HUES64 (cell line): Measurements from ENCODE around the gene NEUROD2.
A peak's percentile ranks its signal among the peaks of the same experiment; 100 is the strongest.
"Not testable (repeated sequence)": the region's sequence is repeated elsewhere in the genome, so short reads cannot be mapped to it uniquely, and the experiment has no call there.

Source experiments
- H3K27ac ChIP-seq: 2 replicates; pipeline ENCODE4 v1.7.0; 2013; ENCODE audit warnings: low read depth, low read length, inconsistent platforms
- H3K27me3 ChIP-seq: 2 replicates; pipeline ENCODE4 v1.6.1; 2013; ENCODE audit warnings: mild to moderate bottlenecking, low read length; ENCODE audit not compliant: insufficient read depth
- H3K36me3 ChIP-seq: 2 replicates; pipeline ENCODE4 v1.6.1; 2013; ENCODE audit warnings: mild to moderate bottlenecking, low read length; ENCODE audit not compliant: insufficient read depth
- H3K4me1 ChIP-seq: 2 replicates; pipeline ENCODE4 v1.6.1; 2013; ENCODE audit warnings: mild to moderate bottlenecking, low read length, moderate library complexity; ENCODE audit not compliant: insufficient read depth
- H3K4me3 ChIP-seq: 2 replicates; pipeline ENCODE4 v1.5.1; 2013; ENCODE audit warnings: mild to moderate bottlenecking, low read length, moderate library complexity
- H3K9ac ChIP-seq: 2 replicates; pipeline ENCODE4 v1.6.1; 2013; ENCODE audit warnings: mild to moderate bottlenecking, low read depth, low read length
- H3K9me3 ChIP-seq: 2 replicates; pipeline ENCODE4 v1.6.1; 2013; ENCODE audit warnings: low read depth, low read length; ENCODE audit not compliant: insufficient read depth
- WGBS: fragments of 150-250, 120-280 bp; methylation state at CpG from one replicate; pipeline ENCODE4 v1.1.7; 2013; ENCODE audit warnings: missing lambda C conversion rate; 5-methylcytosine and 5-hydroxymethylcytosine counted together

The NEUROD2 gene

GRCh38 chr17:39590180-39590579 lies 17.5 kb downstream of the NEUROD2 start:
- H3K36me3 ChIP-seq = not testable (repeated sequence)
- WGBS = 48% methylated on average over 2 of the region's 2 CpGs
- H3K27me3 ChIP-seq = peaks cover 41% of the 10 kb centered on the region

GRCh38 chr17:39582658-39583057 lies 25.1 kb downstream of the NEUROD2 start:
- no peaks in the 10 kb centered on the region for H3K36me3 ChIP-seq

More at GRCh38 chr17:39590180-39590579, 17.5 kb downstream of the NEUROD2 start:
- not testable (repeated sequence) for H3K4me1 ChIP-seq, H3K9me3 ChIP-seq, H3K27ac ChIP-seq, H3K4me3 ChIP-seq, H3K9ac ChIP-seq

GRCh38 chr17:39581759-39582085 lies 26.0 kb downstream of the NEUROD2 start:
- Histone ChIP-seq H3K27me3 (no peaks in the 10 kb centered on the region), H3K36me3 (no peaks in the 10 kb centered on the region), H3K4me3 (no peak overlapping the region), H3K9me3 (no peaks in the 10 kb centered on the region), H3K9ac (no peak overlapping the region), H3K4me1 (peaks cover 27% of the 10 kb centered on the region), H3K27ac (no peak overlapping the region)
- WGBS = 92% methylated on average over 4 of the region's 4 CpGs

More at GRCh38 chr17:39582658-39583057, 25.1 kb downstream of the NEUROD2 start:
- Histone ChIP-seq H3K27ac (no peak overlapping the region), H3K4me1 (peaks cover 27% of the 10 kb centered on the region), H3K9ac (no peak overlapping the region), H3K4me3 (no peak overlapping the region), H3K27me3 (no peaks in the 10 kb centered on the region), H3K9me3 (no peaks in the 10 kb centered on the region)
- 0% methylated on average over 1 of the region's 2 CpGs for WGBS

- H3K4me3 ChIP-seq = no peak overlapping the region
- H3K4me1 ChIP-seq = peaks cover 27% of the 10 kb centered on the region
- no peaks in the 10 kb centered on the region for H3K36me3 ChIP-seq
- H3K27ac ChIP-seq = no peak overlapping the region
- H3K9ac ChIP-seq = no peak overlapping the region
- no peaks in the 10 kb centered on the region for H3K9me3 ChIP-seq
- no peaks in the 10 kb centered on the region for H3K27me3 ChIP-seq
- 91% methylated on average over 20 of the region's 20 CpGs for WGBS
Measured at GRCh38 chr17:39581071-39581758, 26.5 kb downstream of the NEUROD2 start.

- H3K9ac ChIP-seq = peak overlapping the region; percentile 30; the same call in 1 of the 2 replicates
- H3K27me3 ChIP-seq = peaks cover 5% of the 10 kb centered on the region
- no peaks in the 10 kb centered on the region for H3K9me3 ChIP-seq
- no peak overlapping the region for H3K4me3 ChIP-seq
- no peaks in the 10 kb centered on the region for H3K36me3 ChIP-seq
- WGBS = 68% methylated on average over 7 of the region's 7 CpGs
- H3K4me1 ChIP-seq = peaks cover 27% of the 10 kb centered on the region
- peak overlapping the region; percentile 67 for H3K27ac ChIP-seq
Measured at GRCh38 chr17:39580082-39580468, 27.6 kb downstream of the NEUROD2 start.

GRCh38 chr17:39579318-39580081 lies 28.2 kb downstream of the NEUROD2 start:
- Histone ChIP-seq H3K27ac (peak overlapping the region; percentile 67), H3K9me3 (no peaks in the 10 kb centered on the region), H3K4me3 (peak overlapping the region; percentile 21), H3K27me3 (peaks cover 5% of the 10 kb centered on the region), H3K36me3 (no peaks in the 10 kb centered on the region), H3K9ac (peak overlapping the region; percentile 30; the same call in 1 of the 2 replicates), H3K4me1 (peaks cover 27% of the 10 kb centered on the region)
- WGBS = 17% methylated on average over 7 of the region's 8 CpGs

GRCh38 chr17:39578272-39578671 lies 29.4 kb downstream of the NEUROD2 start:
- no peaks in the 10 kb centered on the region for H3K36me3 ChIP-seq
- H3K4me1 ChIP-seq = peaks cover 27% of the 10 kb centered on the region
- no peak overlapping the region for H3K4me3 ChIP-seq
- no peak overlapping the region for H3K27ac ChIP-seq
- no peak overlapping the region for H3K9ac ChIP-seq
- WGBS = 79% methylated on average over 2 of the region's 2 CpGs
- H3K27me3 ChIP-seq = peaks cover 5% of the 10 kb centered on the region
- H3K9me3 ChIP-seq = no peaks in the 10 kb centered on the region

GRCh38 chr17:39576187-39576586 lies 31.5 kb downstream of the NEUROD2 start:
- Histone ChIP-seq H3K36me3 (no peaks in the 10 kb centered on the region), H3K27ac (no peak overlapping the region), H3K4me1 (peaks cover 27% of the 10 kb centered on the region), H3K27me3 (peaks cover 5% of the 10 kb centered on the region), H3K4me3 (no peak overlapping the region), H3K9ac (no peak overlapping the region), H3K9me3 (no peaks in the 10 kb centered on the region)
- 38% methylated on average over 6 of the region's 7 CpGs for WGBS

GRCh38 chr17:39573447-39574298 lies 34.0 kb downstream of the NEUROD2 start:
- H3K4me3 ChIP-seq = peak overlapping the region; percentile 67
- peaks cover 8% of the 10 kb centered on the region for H3K4me1 ChIP-seq
- H3K9ac ChIP-seq = peak overlapping the region; percentile 65; the same call in 1 of the 2 replicates
- no peaks in the 10 kb centered on the region for H3K9me3 ChIP-seq
- peaks cover 5% of the 10 kb centered on the region for H3K27me3 ChIP-seq
- H3K27ac ChIP-seq = peak overlapping the region; percentile 66; the same call in 1 of the 2 replicates
- WGBS = 2% methylated on average over 66 of the region's 66 CpGs
- 0 out of 2 replicates have a peak, but pooled peaks cover 5% of the 10 kb centered on the region for H3K36me3 ChIP-seq

GRCh38 chr17:39572121-39572520 lies 35.6 kb downstream of the NEUROD2 start:
- Histone ChIP-seq H3K36me3 (0 out of 2 replicates have a peak, but pooled peaks cover 7% of the 10 kb centered on the region), H3K4me3 (no peak overlapping the region), H3K9ac (no peak overlapping the region), H3K27me3 (peaks cover 5% of the 10 kb centered on the region), H3K27ac (no peak overlapping the region), H3K9me3 (no peaks in the 10 kb centered on the region), H3K4me1 (no peaks in the 10 kb centered on the region)
- WGBS = 79% methylated on average over 2 of the region's 2 CpGs

- WGBS = 100% methylated on average over 1 of the region's 1 CpG
- 0 out of 2 replicates have a peak, but pooled peaks cover 7% of the 10 kb centered on the region for H3K36me3 ChIP-seq
- no peak overlapping the region for H3K9ac ChIP-seq
- H3K27me3 ChIP-seq = no peaks in the 10 kb centered on the region
- no peaks in the 10 kb centered on the region for H3K9me3 ChIP-seq
- peaks cover under 1% of the 10 kb centered on the region for H3K4me1 ChIP-seq
- no peak overlapping the region for H3K27ac ChIP-seq
- no peak overlapping the region for H3K4me3 ChIP-seq
Measured at GRCh38 chr17:39569126-39569525, 38.6 kb downstream of the NEUROD2 start.
